OCI-LY7 (cell line): ENCODE results near the gene F3. TPM values are rescaled to one million over a fixed set of nuclear protein-coding genes. Genes with fewer than 3 reads are reported as not detected.

Source experiments
- BruUV-seq: library from RNA; stranded (reverse); fragments of 400-500 nt; replicated peaks from 2 replicates; lab custom pipeline; 2021; lab: Mats Ljungman, UMichigan
- CTCF ChIA-PET: fragments of 300-600 bp; sonication (Branson Sonifier 250); formaldehyde crosslinking; loops from one replicate; lab custom pipeline; 2022; ENCODE audit warnings: antibody characterized with exemption; ENCODE audit not compliant: unreplicated experiment; lab: Charles Lee
- POLR2A ChIA-PET: fragments of 300-600 bp; sonication (Branson Sonifier 250); formaldehyde crosslinking; loops from one replicate; lab custom pipeline; 2022; ENCODE audit warnings: antibody characterized with exemption; lab: Charles Lee
- DNase-seq: peaks from one replicate; pipeline ENCODE4 v3.0.0-alpha.2; 2015; ENCODE audit warnings: low spot score
- H2AFZ ChIP-seq: fragments of 200-600 bp; sonication (generic), shearing (Covaris generic); 2 replicates; pipeline ENCODE4 v1.6.1; 2014; ENCODE audit warnings: mild to moderate bottlenecking, antibody characterized with exemption, low read length, moderate library complexity
- H3K27ac ChIP-seq: fragments of 200-600 bp; sonication (generic); 2 replicates; pipeline ENCODE4 v1.5.1; 2014; ENCODE audit warnings: mixed run types, low read depth, mild to moderate bottlenecking, moderate library complexity, low read length, inconsistent platforms; ENCODE audit not compliant: poor library complexity, severe bottlenecking
- H3K36me3 ChIP-seq: fragments of 200-600 bp; sonication (generic); 2 replicates; pipeline ENCODE4 v1.6.1; 2014; ENCODE audit warnings: mild to moderate bottlenecking, antibody characterized with exemption, low read length, moderate library complexity, mixed read lengths; ENCODE audit not compliant: insufficient read depth
- H3K4me1 ChIP-seq: fragments of 200-600 bp; sonication (generic); 2 replicates; pipeline ENCODE4 v1.5.1; 2014; ENCODE audit warnings: mild to moderate bottlenecking, low read length; ENCODE audit not compliant: insufficient read depth, poor library complexity, severe bottlenecking
- H3K4me2 ChIP-seq: fragments of 200-600 bp; sonication (generic); 2 replicates; pipeline ENCODE4 v1.6.1; 2014; ENCODE audit warnings: mild to moderate bottlenecking, low read length
- H3K4me3 ChIP-seq: fragments of 200-600 bp; sonication (generic); 2 replicates; pipeline ENCODE4 v1.5.1; 2014; ENCODE audit warnings: mild to moderate bottlenecking, low read depth, low read length; ENCODE audit not compliant: poor library complexity, severe bottlenecking
- H3K79me2 ChIP-seq: fragments of 200-600 bp; sonication (generic); 2 replicates; pipeline ENCODE4 v1.6.1; 2016; ENCODE audit warnings: low read depth, mild to moderate bottlenecking, low read length, moderate library complexity, mixed read lengths; ENCODE audit not compliant: insufficient read depth
- H3K9me2 ChIP-seq: fragments of 200-600 bp; sonication (generic); 2 replicates; pipeline ENCODE4 v1.6.1; 2016; ENCODE audit warnings: mild to moderate bottlenecking, low read length, mixed read lengths; ENCODE audit not compliant: insufficient read depth
- H3K9me3 ChIP-seq: fragments of 200-600 bp; sonication (generic); 2 replicates; pipeline ENCODE4 v1.6.1; 2014; ENCODE audit warnings: mild to moderate bottlenecking, mixed run types, low read length, mixed read lengths
- H4K20me1 ChIP-seq: fragments of 200-600 bp; sonication (generic); 2 replicates; pipeline ENCODE4 v1.6.1; 2014; ENCODE audit warnings: mild to moderate bottlenecking, antibody characterized with exemption, low read length, moderate library complexity, mixed read lengths; ENCODE audit not compliant: insufficient read depth
- CTCF ChIP-seq: fragments of 200-600 bp; sonication (generic); conservative IDR thresholded peaks from 2 replicates; pipeline ENCODE4 v1.5.1; 2014; ENCODE audit warnings: mild to moderate bottlenecking, antibody characterized with exemption, low read length, moderate library complexity, mixed read lengths
- EZH2phosphoT487 ChIP-seq: fragments of 200-600 bp; sonication (generic); IDR thresholded peaks from 2 replicates; pipeline ENCODE4 v1.6.1; 2018; ENCODE audit warnings: low read depth, borderline replicate concordance, mild to moderate bottlenecking, mixed run types, antibody characterized with exemption, low read length, moderate library complexity, mixed read lengths
- intact Hi-C: fragments of 100-400 bp; cut with micrococcal nuclease; formaldehyde crosslinking; loops from one replicate; pipeline ENCODE4 v1.10.0; 2022; ENCODE audit not compliant: unreplicated experiment
- total RNA-seq, 2 experiments: library from RNA; depleted of rRNA in 1 of 2; stranded (reverse); fragments of >200 nt in 1 of 2; shearing (Covaris generic) in 1 of 2; gene quantifications; 2 replicates each; pipeline ENCODE4 v1.2.3, GENCODE V29; 2014 to 2022

The F3 gene
- total RNA-seq, 2 experiments from 2014 or later: not detected

- Histone ChIP-seq H4K20me1 (no peaks in the 10 kb centered on the region), H3K27ac (no peak overlapping the region), H3K36me3 (peaks cover 32% of the 10 kb centered on the region), H3K79me2 (no peaks in the 10 kb centered on the region), H3K4me2 (no peak overlapping the region), H3K4me3 (no peak overlapping the region), H3K9me3 (no peaks in the 10 kb centered on the region), H3K4me1 (no peaks in the 10 kb centered on the region), H2AFZ (no peak overlapping the region), H3K9me2 (no peaks in the 10 kb centered on the region)
- no peak for TF ChIP-seq CTCF
- no peak for TF ChIP-seq EZH2phosphoT487
- no TSS peak for BruUV-seq
- no peak for DNase-seq
- CTCF ChIA-PET: no interaction called here
- POLR2A ChIA-PET: interaction anchor here (1.2 to 1.5 kb wide), 2 partner anchors 11 to 13 kb away, joined by 5 read pairs; no protein-coding TSS in a partner anchor
- intact Hi-C loops: no loop called here
Observed at GRCh38 chr1:94503153-94503552, 38.4 kb downstream of the F3 start.

- Histone ChIP-seq H4K20me1 (no peaks in the 10 kb centered on the region), H3K4me1 (no peaks in the 10 kb centered on the region), H3K9me2 (no peaks in the 10 kb centered on the region), H3K9me3 (no peaks in the 10 kb centered on the region), H3K4me3 (no peak overlapping the region), H3K79me2 (no peaks in the 10 kb centered on the region), H3K27ac (no peak overlapping the region), H3K4me2 (no peak overlapping the region), H2AFZ (no peak overlapping the region), H3K36me3 (peaks cover 34% of the 10 kb centered on the region)
- DNase-seq: no peak
- CTCF ChIA-PET: no interaction called here
- POLR2A ChIA-PET: interaction anchor here (1.2 to 1.5 kb wide), 2 partner anchors 12 to 15 kb away, joined by 5 read pairs; no protein-coding TSS in a partner anchor
- intact Hi-C loops: no loop called here
- no TSS peak for BruUV-seq
- TF ChIP-seq EZH2phosphoT487: no peak
Observed at GRCh38 chr1:94501935-94502334, 39.6 kb downstream of the F3 start.

- no peaks in the 10 kb centered on the region for H4K20me1 ChIP-seq
- H3K36me3 ChIP-seq: peaks cover 32% of the 10 kb centered on the region
- ChIA-PET POLR2A (no interaction called here), CTCF (no interaction called here)
- TF ChIP-seq EZH2phosphoT487 (no peak), CTCF (no peak)
- no peak overlapping the region for H3K4me2 ChIP-seq
- intact Hi-C loops: no loop called here
- no peak for DNase-seq
- no peaks in the 10 kb centered on the region for H3K4me1 ChIP-seq
- no peaks in the 10 kb centered on the region for H3K9me3 ChIP-seq
- no peak overlapping the region for H3K4me3 ChIP-seq
- BruUV-seq: no TSS peak
- H2AFZ ChIP-seq: no peak overlapping the region
- no peaks in the 10 kb centered on the region for H3K9me2 ChIP-seq
- H3K79me2 ChIP-seq: no peaks in the 10 kb centered on the region
- no peak overlapping the region for H3K27ac ChIP-seq
Observed at GRCh38 chr1:94501426-94501825, 40.1 kb downstream of the F3 start.
